PC-9 (cell line): ENCODE data around the gene TAGAP. TPM values are rescaled to one million over a fixed set of nuclear protein-coding genes. Genes with fewer than 3 reads are reported as not detected.

Source experiments
- BruUV-seq: library from RNA; stranded (reverse); fragments of 400-500 nt; replicated peaks from 2 replicates; lab custom pipeline; 2021; lab: Mats Ljungman, UMichigan
- CTCF ChIA-PET: fragments of 300-600 bp; sonication (Branson Sonifier 250); formaldehyde crosslinking; loops from one replicate; lab custom pipeline; 2022; ENCODE audit warnings: antibody characterized with exemption; lab: Charles Lee
- POLR2A ChIA-PET: fragments of 300-600 bp; sonication (Branson Sonifier 250); formaldehyde crosslinking; loops from one replicate; lab custom pipeline; 2022; ENCODE audit warnings: antibody characterized with exemption; ENCODE audit not compliant: unreplicated experiment; lab: Charles Lee
- DNase-seq, 2 experiments: peaks; one replicate each; pipeline versions ENCODE4 v3.0.0 to v3.0.0-alpha.2; 2015 to 2022; ENCODE audit warnings: mixed read lengths in 1 of 2
- H2AFZ ChIP-seq: fragments of 200-600 bp; sonication (generic); 2 replicates; pipeline ENCODE4 v1.8.1; 2017; ENCODE audit warnings: antibody characterized with exemption
- H3F3A ChIP-seq: fragments of 200-600 bp; sonication (generic); 2 replicates; pipeline ENCODE4 v1.8.1; 2017; ENCODE audit warnings: antibody characterized with exemption, mild to moderate bottlenecking, low read depth; ENCODE audit not compliant: insufficient read depth
- H3K27ac ChIP-seq: fragments of 200-600 bp; sonication (generic); 2 replicates; pipeline ENCODE4 v1.6.1; 2016; ENCODE audit warnings: mixed run types
- H3K27me3 ChIP-seq: fragments of 200-600 bp; sonication (generic); 2 replicates; pipeline ENCODE4 v1.6.1; 2016; ENCODE audit warnings: low read depth, mixed run types; ENCODE audit not compliant: insufficient read depth
- H3K36me3 ChIP-seq: fragments of 200-600 bp; sonication (generic); 2 replicates; pipeline ENCODE4 v1.6.1; 2016; ENCODE audit warnings: low read depth, mixed run types
- H3K4me1 ChIP-seq: fragments of 200-600 bp; sonication (generic); replicated peaks from 2 replicates; pipeline ENCODE4 v1.6.1; 2016; ENCODE audit warnings: mixed run types; ENCODE audit not compliant: insufficient read depth
- H3K4me2 ChIP-seq: fragments of 200-600 bp; sonication (generic); 2 replicates; pipeline ENCODE4 v1.6.1; 2017; ENCODE audit warnings: mixed run types
- H3K4me3 ChIP-seq: fragments of 200-600 bp; sonication (generic); 2 replicates; pipeline ENCODE4 v1.6.1; 2016; ENCODE audit warnings: mixed run types
- H3K79me2 ChIP-seq: fragments of 200-600 bp; sonication (generic); 2 replicates; pipeline ENCODE4 v1.6.1; 2017; ENCODE audit warnings: low read depth, mixed run types
- H3K9me2 ChIP-seq: fragments of 200-600 bp; sonication (generic); 2 replicates; pipeline ENCODE4 v1.8.1; 2017; ENCODE audit warnings: mild to moderate bottlenecking; ENCODE audit not compliant: insufficient read depth
- H3K9me3 ChIP-seq: fragments of 200-600 bp; sonication (generic); 2 replicates; pipeline ENCODE4 v1.8.1; 2016; ENCODE audit warnings: low read depth; ENCODE audit not compliant: insufficient read depth
- H4K20me1 ChIP-seq: fragments of 200-600 bp; sonication (generic); 2 replicates; pipeline ENCODE4 v1.8.1; 2017; ENCODE audit not compliant: insufficient read depth
- EZH2 ChIP-seq: fragments of 200-600 bp; sonication (generic); IDR thresholded peaks from 2 replicates; pipeline ENCODE4 v1.8.0; 2017; ENCODE audit warnings: antibody characterized with exemption, low read depth
- intact Hi-C: fragments of 100-400 bp; cut with micrococcal nuclease; formaldehyde crosslinking; loops from one replicate; pipeline ENCODE4 v1.10.0; 2022; ENCODE audit not compliant: unreplicated experiment
- total RNA-seq: library from RNA; stranded (reverse); gene quantifications from 2 replicates; pipeline ENCODE4 v1.2.3, GENCODE V29; 2021
- TF ChIP-seq, protein P1 (sequence below): fragments of 200-600 bp; sonication (generic); conservative IDR thresholded peaks from 2 replicates; pipeline ENCODE4 v1.6.1; 2017; ENCODE audit warnings: mixed run types, antibody characterized with exemption, mild to moderate bottlenecking, moderate library complexity

Gene TAGAP
- total RNA-seq, 1 experiment from 2014 or later, result not detected

DNA sequence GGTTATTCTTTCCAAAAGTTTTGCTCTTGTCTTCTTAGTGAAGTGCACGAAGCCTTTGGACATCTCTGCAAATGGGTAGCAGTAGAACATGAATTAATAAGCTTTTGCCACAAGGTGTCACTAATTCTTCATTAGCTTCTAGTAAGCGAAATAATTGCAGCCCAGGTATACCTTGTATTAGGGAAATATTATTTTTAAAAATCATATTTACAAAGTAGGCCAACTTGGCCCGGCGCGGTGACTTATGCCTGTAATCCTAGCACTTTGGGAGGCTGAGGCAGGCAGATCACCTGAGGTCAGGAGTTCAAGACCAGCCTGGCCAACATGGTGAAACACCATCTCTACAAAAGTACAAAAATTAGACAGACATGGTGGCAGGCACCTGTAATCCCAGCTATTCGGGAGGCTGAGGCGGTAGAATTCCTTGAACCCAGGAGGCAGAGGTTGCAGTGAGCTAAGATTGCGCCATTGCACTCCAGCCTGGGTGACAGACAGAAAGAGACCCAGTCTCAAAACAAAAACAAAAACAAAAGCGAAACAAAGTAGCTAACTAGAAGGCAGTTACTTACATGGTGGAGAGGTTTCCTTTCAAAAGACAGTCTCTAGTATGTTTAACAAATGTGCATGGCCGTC, 36.0 kb downstream of the TAGAP start:
- H2AFZ ChIP-seq, result no peak overlapping the region
- no peak overlapping the region for H3K4me2 ChIP-seq
- intact Hi-C loops, result loop anchor here (2.0 kb wide), 2 partner anchors 96 to 126 kb away; no protein-coding TSS in a partner anchor
- DNase-seq, result no peak
- no peaks in the 10 kb centered on the region; the same call in 1 of the 2 replicates for H3K4me1 ChIP-seq
- H3K9me2 ChIP-seq, result no peaks in the 10 kb centered on the region; the same call in 1 of the 2 replicates
- H3K36me3 ChIP-seq, result no peaks in the 10 kb centered on the region
- no peaks in the 10 kb centered on the region for H3K27me3 ChIP-seq
- H3F3A ChIP-seq, result peaks cover 2% of the 10 kb centered on the region; the same call in 1 of the 2 replicates
- ChIA-PET POLR2A (interaction anchor here (0.6 to 0.7 kb wide), 2 partner anchors 9 to 97 kb away, joined by 3 read pairs; partner anchors contain the start of gene RSPH3), CTCF (interaction anchor here (0.5 to 0.6 kb wide), 7 partner anchors 29 to 301 kb away, joined by 3 to 9 read pairs (median 4); partner anchors contain the start of gene TAGAP)
- H3K79me2 ChIP-seq, result no peaks in the 10 kb centered on the region
- TF ChIP-seq, protein P1, sequence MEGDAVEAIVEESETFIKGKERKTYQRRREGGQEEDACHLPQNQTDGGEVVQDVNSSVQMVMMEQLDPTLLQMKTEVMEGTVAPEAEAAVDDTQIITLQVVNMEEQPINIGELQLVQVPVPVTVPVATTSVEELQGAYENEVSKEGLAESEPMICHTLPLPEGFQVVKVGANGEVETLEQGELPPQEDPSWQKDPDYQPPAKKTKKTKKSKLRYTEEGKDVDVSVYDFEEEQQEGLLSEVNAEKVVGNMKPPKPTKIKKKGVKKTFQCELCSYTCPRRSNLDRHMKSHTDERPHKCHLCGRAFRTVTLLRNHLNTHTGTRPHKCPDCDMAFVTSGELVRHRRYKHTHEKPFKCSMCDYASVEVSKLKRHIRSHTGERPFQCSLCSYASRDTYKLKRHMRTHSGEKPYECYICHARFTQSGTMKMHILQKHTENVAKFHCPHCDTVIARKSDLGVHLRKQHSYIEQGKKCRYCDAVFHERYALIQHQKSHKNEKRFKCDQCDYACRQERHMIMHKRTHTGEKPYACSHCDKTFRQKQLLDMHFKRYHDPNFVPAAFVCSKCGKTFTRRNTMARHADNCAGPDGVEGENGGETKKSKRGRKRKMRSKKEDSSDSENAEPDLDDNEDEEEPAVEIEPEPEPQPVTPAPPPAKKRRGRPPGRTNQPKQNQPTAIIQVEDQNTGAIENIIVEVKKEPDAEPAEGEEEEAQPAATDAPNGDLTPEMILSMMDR, result peak; percentile 68
- TF ChIP-seq EZH2, result no peak
- no peak overlapping the region for H3K4me3 ChIP-seq
- no TSS peak for BruUV-seq
- no peaks in the 10 kb centered on the region for H4K20me1 ChIP-seq
- H3K9me3 ChIP-seq, result no peaks in the 10 kb centered on the region
- H3K27ac ChIP-seq, result no peak overlapping the region

DNA sequence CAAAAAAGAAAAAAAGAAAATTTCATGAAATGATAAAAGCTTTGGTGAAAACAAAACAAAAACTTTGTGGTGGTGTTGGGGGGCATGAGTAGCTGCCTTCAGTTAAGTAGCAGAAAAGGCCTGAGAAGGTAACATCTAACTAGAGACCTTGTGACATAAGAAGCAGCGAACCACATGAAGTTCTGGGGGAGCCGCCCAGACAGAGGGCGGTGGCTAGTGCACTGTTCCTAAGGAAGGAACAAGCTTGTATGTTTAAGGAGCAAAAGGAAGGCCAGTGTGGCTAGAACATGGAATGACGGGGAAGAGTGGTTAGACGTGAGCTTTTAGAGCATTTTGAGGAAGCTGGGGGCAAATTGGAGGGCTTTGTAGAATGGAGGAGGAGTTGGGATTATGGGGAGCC, 37.3 kb downstream of the TAGAP start:
- Histone ChIP-seq H3K4me2 (no peak overlapping the region), H3K9me3 (no peaks in the 10 kb centered on the region), H2AFZ (no peak overlapping the region), H3K9me2 (no peaks in the 10 kb centered on the region; the same call in 1 of the 2 replicates), H3K36me3 (no peaks in the 10 kb centered on the region), H4K20me1 (no peaks in the 10 kb centered on the region), H3K4me3 (no peak overlapping the region), H3K79me2 (no peaks in the 10 kb centered on the region), H3K4me1 (peaks cover 12% of the 10 kb centered on the region), H3F3A (peaks cover 13% of the 10 kb centered on the region), H3K27me3 (no peaks in the 10 kb centered on the region), H3K27ac (no peak overlapping the region)
- POLR2A ChIA-PET, result no interaction called here
- CTCF ChIA-PET, result no interaction called here
- no TSS peak for BruUV-seq
- TF ChIP-seq, protein P1, result no peak
- no peak for TF ChIP-seq EZH2
- DNase-seq, result no peak
- intact Hi-C loops, result no loop called here

DNA sequence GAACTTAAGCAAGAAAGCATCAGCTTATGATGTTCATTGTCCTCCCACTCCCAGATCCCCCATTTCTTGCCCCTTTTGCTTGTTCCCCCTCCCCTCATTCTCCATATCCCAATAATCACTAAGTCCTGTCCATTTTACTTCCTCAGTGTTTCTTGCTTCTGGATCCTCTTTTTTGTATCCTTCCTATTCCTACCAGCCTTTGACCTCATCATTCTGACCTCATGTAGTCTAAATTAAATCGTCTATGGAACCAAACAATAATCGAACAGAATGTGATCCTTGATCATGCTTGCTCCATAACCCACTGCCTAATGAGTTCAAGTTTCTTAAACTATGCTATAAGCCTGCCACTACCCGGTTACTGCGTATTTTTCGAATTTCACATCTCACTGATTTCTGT, 39.4 kb downstream of the TAGAP start:
- POLR2A ChIA-PET, result no interaction called here
- no peak for DNase-seq
- H3K79me2 ChIP-seq, result peaks cover 11% of the 10 kb centered on the region
- no peaks in the 10 kb centered on the region for H4K20me1 ChIP-seq
- peaks cover 33% of the 10 kb centered on the region for H3K4me1 ChIP-seq
- H3K27ac ChIP-seq, result no peak overlapping the region
- BruUV-seq, result no TSS peak
- H3K4me2 ChIP-seq, result no peak overlapping the region
- H3K4me3 ChIP-seq, result no peak overlapping the region
- no peaks in the 10 kb centered on the region for H3K27me3 ChIP-seq
- H3K36me3 ChIP-seq, result no peaks in the 10 kb centered on the region
- no peaks in the 10 kb centered on the region for H3K9me3 ChIP-seq
- TF ChIP-seq EZH2, result no peak
- TF ChIP-seq, protein P1, result no peak
- CTCF ChIA-PET, result no interaction called here
- peaks cover 27% of the 10 kb centered on the region for H3F3A ChIP-seq
- intact Hi-C loops, result no loop called here
- H3K9me2 ChIP-seq, result no peaks in the 10 kb centered on the region
- no peak overlapping the region for H2AFZ ChIP-seq
